Keratinocyte (primary cell): Measurements from ENCODE around the gene PAPPA2. TPM values are rescaled to one million over a fixed set of nuclear protein-coding genes. Genes with fewer than 3 reads are reported as not detected.
"Not testable (repeated sequence)": the region's sequence is repeated elsewhere in the genome, so short reads cannot be mapped to it uniquely, and the experiment has no call there.

Experiments used
- DNase-seq: peaks from one replicate; pipeline ENCODE4 v3.0.0-alpha.2; 2011; ENCODE audit warnings: low read depth, missing footprints, low spot score
- FAIRE-seq: peaks from 2 replicates; lab custom pipeline; 2011; peaks lifted over from hg19 to GRCh38; lab: Jason Lieb, UNC
- H2AFZ ChIP-seq: 2 replicates; pipeline ENCODE4 v1.6.0; 2012; ENCODE audit warnings: low read length, control low read depth, inconsistent platforms; ENCODE audit not compliant: control insufficient read depth
- H3K27ac ChIP-seq: 2 replicates; pipeline ENCODE4 v1.5.1; 2011; ENCODE audit warnings: low read length; ENCODE audit not compliant: control insufficient read depth, insufficient read depth
- H3K27me3 ChIP-seq: 3 replicates; pipeline ENCODE4 v1.6.0; 2011; ENCODE audit warnings: low read length; ENCODE audit not compliant: control insufficient read depth, insufficient read depth; ENCODE audit errors: extremely low read depth
- H3K36me3 ChIP-seq, 2 experiments: 2 replicates in 1 of 2; 3 replicates in 1 of 2; pipeline ENCODE4 v1.5.1; 2011; ENCODE audit warnings: low read length in 2 of 2, mild to moderate bottlenecking in 1 of 2; ENCODE audit not compliant: control insufficient read depth in 2 of 2, insufficient read depth in 2 of 2; ENCODE audit errors: extremely low read depth in 1 of 2
- H3K4me1 ChIP-seq: 3 replicates; pipeline ENCODE4 v1.5.1; 2011; ENCODE audit warnings: low read length; ENCODE audit not compliant: control insufficient read depth, insufficient read depth; ENCODE audit errors: extremely low read depth
- H3K4me2 ChIP-seq: 3 replicates; pipeline ENCODE4 v1.6.0; 2011; ENCODE audit warnings: low read depth, low read length; ENCODE audit not compliant: control insufficient read depth, insufficient read depth; ENCODE audit errors: extremely low read depth
- H3K4me3 ChIP-seq, 3 experiments: fragments of 200-600 bp in 1 of 3; sonication (generic) in 1 of 3; 2 replicates in 2 of 3; 3 replicates in 1 of 3; pipeline ENCODE4 v1.5.1; 2011 to 2016; ENCODE audit warnings: low read length in 3 of 3, mild to moderate bottlenecking in 3 of 3, control low read depth in 2 of 3, inconsistent platforms in 1 of 3, low read depth in 1 of 3, mixed read lengths in 1 of 3, mixed run types in 1 of 3, moderate library complexity in 1 of 3; ENCODE audit not compliant: control insufficient read depth in 2 of 3, insufficient read depth in 2 of 3; ENCODE audit errors: extremely low read depth in 1 of 3
- H3K79me2 ChIP-seq: 2 replicates; pipeline ENCODE4 v1.6.0; 2012; ENCODE audit warnings: low read length; ENCODE audit not compliant: control insufficient read depth, insufficient read depth
- H3K9ac ChIP-seq: 3 replicates; pipeline ENCODE4 v1.6.0; 2011; ENCODE audit warnings: low read length; ENCODE audit not compliant: control insufficient read depth, insufficient read depth; ENCODE audit errors: extremely low read depth
- H3K9me1 ChIP-seq: 3 replicates; pipeline ENCODE4 v1.6.0; 2011; ENCODE audit warnings: low read length; ENCODE audit not compliant: control insufficient read depth, insufficient read depth; ENCODE audit errors: extremely low read depth
- H3K9me3 ChIP-seq: 2 replicates; pipeline ENCODE4 v1.5.1; 2012; ENCODE audit warnings: low read depth, low read length; ENCODE audit not compliant: control insufficient read depth
- H4K20me1 ChIP-seq: 3 replicates; pipeline ENCODE4 v1.6.0; 2011; ENCODE audit warnings: low read length; ENCODE audit not compliant: control insufficient read depth, insufficient read depth; ENCODE audit errors: extremely low read depth
- EZH2 ChIP-seq: IDR thresholded peaks from one replicate; pipeline ENCODE4 v1.6.1; 2012; ENCODE audit warnings: inconsistent platforms, mild to moderate bottlenecking, low read length, moderate library complexity
- dilution Hi-C: fragments of 300-500 bp; cut with MboI; formaldehyde crosslinking; loops from one replicate; pipeline ENCODE4 v1.7.0; 2020; ENCODE audit warnings: low sequenced_read_pairs; ENCODE audit not compliant: extremely low pct_ligation_motif_present
- polyA plus RNA-seq, 5 experiments: library from polyadenylated mRNA; depleted of rRNA in 3 of 5; stranded (reverse) in 3 of 5; stranded (forward) in 1 of 5; unstranded in 1 of 5; fragments of >200 nt; gene quantifications; 1 replicate in 1 of 5; 2 replicates in 3 of 5; 3 replicates in 1 of 5; pipeline versions ENCODE4 v1.2.1 to v1.2.3, GENCODE V29; 2011 to 2012; ENCODE audit warnings: missing spikeins in 2 of 5, low read depth in 1 of 5, low replicate concordance in 1 of 5
- TF ChIP-seq, protein P1 (sequence below), 3 experiments: IDR thresholded peaks in 1 of 3; conservative IDR thresholded peaks in 1 of 3; optimal IDR thresholded peaks in 1 of 3; 2 replicates in 2 of 3; 3 replicates in 1 of 3; pipeline versions ENCODE3 to v1.5.1; 2011; ENCODE audit warnings: low read length in 3 of 3, mild to moderate bottlenecking in 3 of 3, moderate library complexity in 2 of 3, control low read depth in 1 of 3, inconsistent platforms in 1 of 3; ENCODE audit not compliant: insufficient read depth in 2 of 3; ENCODE audit errors: extremely low read depth in 1 of 3

Gene PAPPA2
- polyA plus RNA-seq, 1 donor (not counting 4 experiments of a cell fraction or from before 2014, with no cell fraction given): 0.07 TPM

DNA sequence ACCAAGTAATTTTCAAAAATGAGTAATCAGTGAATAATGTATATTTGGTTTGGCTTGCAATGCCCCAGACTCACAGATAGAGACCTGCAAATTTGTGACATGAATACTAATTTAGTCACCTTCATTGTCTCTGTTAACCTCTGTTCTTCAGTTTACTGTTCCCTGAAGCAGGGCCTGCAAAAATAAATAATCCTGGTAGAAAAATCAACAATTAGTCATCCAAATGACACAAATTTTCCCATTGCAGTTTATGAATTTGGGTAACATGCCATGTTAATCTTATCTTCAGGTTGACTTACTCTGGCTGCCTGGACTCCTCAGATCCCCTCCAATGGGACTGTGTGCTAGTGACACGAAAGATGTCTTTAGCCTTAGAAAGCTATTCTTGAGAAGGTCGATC lies 289.5 kb downstream of the PAPPA2 start:
- Histone ChIP-seq H3K9me1 (no peaks in the 10 kb centered on the region), H3K4me3 (no peak overlapping the region), H2AFZ (no peak overlapping the region), H3K36me3 (no peaks in the 10 kb centered on the region), H4K20me1 (no peaks in the 10 kb centered on the region), H3K4me2 (no peak overlapping the region), H3K4me1 (no peaks in the 10 kb centered on the region), H3K9me3 (no peaks in the 10 kb centered on the region), H3K9ac (no peak overlapping the region), H3K27ac (no peak overlapping the region), H3K27me3 (no peaks in the 10 kb centered on the region), H3K79me2 (no peaks in the 10 kb centered on the region)
- no peak for FAIRE-seq
- dilution Hi-C loops: no loop called here
- no peak for TF ChIP-seq EZH2
- TF ChIP-seq, protein P1, sequence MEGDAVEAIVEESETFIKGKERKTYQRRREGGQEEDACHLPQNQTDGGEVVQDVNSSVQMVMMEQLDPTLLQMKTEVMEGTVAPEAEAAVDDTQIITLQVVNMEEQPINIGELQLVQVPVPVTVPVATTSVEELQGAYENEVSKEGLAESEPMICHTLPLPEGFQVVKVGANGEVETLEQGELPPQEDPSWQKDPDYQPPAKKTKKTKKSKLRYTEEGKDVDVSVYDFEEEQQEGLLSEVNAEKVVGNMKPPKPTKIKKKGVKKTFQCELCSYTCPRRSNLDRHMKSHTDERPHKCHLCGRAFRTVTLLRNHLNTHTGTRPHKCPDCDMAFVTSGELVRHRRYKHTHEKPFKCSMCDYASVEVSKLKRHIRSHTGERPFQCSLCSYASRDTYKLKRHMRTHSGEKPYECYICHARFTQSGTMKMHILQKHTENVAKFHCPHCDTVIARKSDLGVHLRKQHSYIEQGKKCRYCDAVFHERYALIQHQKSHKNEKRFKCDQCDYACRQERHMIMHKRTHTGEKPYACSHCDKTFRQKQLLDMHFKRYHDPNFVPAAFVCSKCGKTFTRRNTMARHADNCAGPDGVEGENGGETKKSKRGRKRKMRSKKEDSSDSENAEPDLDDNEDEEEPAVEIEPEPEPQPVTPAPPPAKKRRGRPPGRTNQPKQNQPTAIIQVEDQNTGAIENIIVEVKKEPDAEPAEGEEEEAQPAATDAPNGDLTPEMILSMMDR (optimal IDR thresholded peaks at IDR 0.05 in 1 of 3, IDR thresholded peaks at IDR 0.05 in 1 of 3, conservative IDR thresholded peaks at IDR 0.05 in 1 of 3; ENCODE audit: extremely low read depth in 1 of 3, insufficient read depth in 2 of 3, low read length in 3 of 3): no peak
- DNase-seq: no peak

DNA sequence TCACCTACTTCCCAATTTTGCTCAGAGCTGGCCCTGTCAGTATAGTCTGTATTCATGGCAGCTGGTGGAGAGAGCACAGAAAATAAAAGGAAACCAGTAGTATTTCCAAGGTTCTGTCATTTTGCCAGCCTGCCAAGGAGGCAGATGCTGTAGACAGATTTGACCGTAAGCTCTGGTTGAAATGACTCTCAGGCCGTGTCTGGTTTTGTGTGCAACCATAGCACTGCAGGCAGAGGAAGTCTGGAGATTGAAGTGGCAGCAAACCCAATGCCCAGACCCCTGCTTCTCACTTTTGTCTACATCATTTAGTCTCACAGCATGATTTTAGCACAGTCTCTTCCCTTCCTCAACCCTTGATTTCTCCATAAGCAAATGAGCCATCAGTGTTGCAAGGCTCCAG lies 291.7 kb downstream of the PAPPA2 start:
- no peaks in the 10 kb centered on the region for H3K9me1 ChIP-seq
- TF ChIP-seq, protein P1 (optimal IDR thresholded peaks at IDR 0.05 in 1 of 3, IDR thresholded peaks at IDR 0.05 in 1 of 3, conservative IDR thresholded peaks at IDR 0.05 in 1 of 3; ENCODE audit: extremely low read depth in 1 of 3, insufficient read depth in 2 of 3, low read length in 3 of 3): no peak
- no peak for TF ChIP-seq EZH2
- H3K9ac ChIP-seq: no peak overlapping the region
- no peaks in the 10 kb centered on the region for H3K9me3 ChIP-seq
- no peak for DNase-seq
- no peaks in the 10 kb centered on the region for H3K36me3 ChIP-seq
- no peaks in the 10 kb centered on the region for H3K4me1 ChIP-seq
- H2AFZ ChIP-seq: no peak overlapping the region
- no peak overlapping the region for H3K4me3 ChIP-seq
- H3K27me3 ChIP-seq: no peaks in the 10 kb centered on the region
- dilution Hi-C loops: no loop called here
- H3K79me2 ChIP-seq: no peaks in the 10 kb centered on the region
- H3K4me2 ChIP-seq: no peak overlapping the region
- no peaks in the 10 kb centered on the region for H4K20me1 ChIP-seq
- FAIRE-seq: no peak
- H3K27ac ChIP-seq: no peak overlapping the region

DNA sequence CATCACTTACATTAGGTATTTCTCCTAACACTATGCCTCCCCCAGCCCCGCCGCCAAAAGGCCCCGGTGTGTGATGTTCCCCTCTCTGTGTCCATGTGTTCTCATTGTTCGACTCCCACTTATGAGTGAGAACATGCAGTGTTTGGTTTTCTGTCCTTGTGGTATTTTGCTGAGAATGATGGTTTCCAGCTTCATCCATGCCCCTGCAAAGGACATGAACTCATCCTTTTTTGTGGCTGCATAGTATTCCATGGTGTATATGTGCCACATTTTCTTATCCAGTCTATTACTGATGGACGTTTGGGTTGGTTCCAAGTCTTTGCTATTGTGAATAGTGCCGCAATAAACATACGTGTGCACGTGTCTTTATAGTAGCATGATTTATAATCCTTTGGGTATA lies 293.8 kb downstream of the PAPPA2 start:
- dilution Hi-C loops, H3K4me1 ChIP-seq, H3K4me2 ChIP-seq, FAIRE-seq, H3K4me3 ChIP-seq, H2AFZ ChIP-seq, H3K9me1 ChIP-seq, H3K79me2 ChIP-seq, H3K27me3 ChIP-seq, H3K27ac ChIP-seq, H4K20me1 ChIP-seq, H3K9me3 ChIP-seq, DNase-seq, H3K9ac ChIP-seq, H3K36me3 ChIP-seq: not testable (repeated sequence)
